GM18520 (cell line): ENCODE results near the gene PLSCR4.

Experiments used
- ATAC-seq: cut with Tn5 transposase; IDR thresholded peaks from one replicate; pipeline ENCODE4 v1.9.1; 2021; ENCODE audit not compliant: unreplicated experiment

Gene PLSCR4

GRCh38 chr3:146195030-146195429 is 55.9 kb downstream of the PLSCR4 start:
- no peak for ATAC-seq

GRCh38 chr3:146191051-146191450 is 59.9 kb downstream of the PLSCR4 start:
- no peak for ATAC-seq

GRCh38 chr3:146189519-146190173 is 61.3 kb downstream of the PLSCR4 start:
- peak; percentile 86 for ATAC-seq

GRCh38 chr3:146187334-146187950 is 63.5 kb downstream of the PLSCR4 start:
- ATAC-seq, result no peak

GRCh38 chr3:146184241-146185015 is 66.5 kb downstream of the PLSCR4 start:
- no peak for ATAC-seq

GRCh38 chr3:146181216-146181615 is 69.7 kb downstream of the PLSCR4 start:
- no peak for ATAC-seq

- no peak for ATAC-seq
Measured at GRCh38 chr3:146180376-146180775, 70.5 kb downstream of the PLSCR4 start.

GRCh38 chr3:146178006-146178689 is 72.8 kb downstream of the PLSCR4 start:
- no peak for ATAC-seq

GRCh38 chr3:146177519-146177918 is 73.4 kb downstream of the PLSCR4 start:
- no peak for ATAC-seq

- no peak for ATAC-seq
Measured at GRCh38 chr3:146177072-146177471, 73.8 kb downstream of the PLSCR4 start.

- ATAC-seq, result no peak
Measured at GRCh38 chr3:146172586-146172985, 78.3 kb downstream of the PLSCR4 start.

GRCh38 chr3:146170591-146170990 is 80.3 kb downstream of the PLSCR4 start:
- ATAC-seq, result no peak

GRCh38 chr3:146169891-146170290 is 81.0 kb downstream of the PLSCR4 start:
- ATAC-seq, result no peak

- ATAC-seq, result no peak
Measured at GRCh38 chr3:146166826-146167225, 84.1 kb downstream of the PLSCR4 start.

- ATAC-seq, result no peak
Measured at GRCh38 chr3:146166415-146166821, 84.5 kb downstream of the PLSCR4 start.

- ATAC-seq, result no peak
Measured at GRCh38 chr3:146165877-146166276, 85.0 kb downstream of the PLSCR4 start.

GRCh38 chr3:146164971-146165769 is 85.7 kb downstream of the PLSCR4 start:
- ATAC-seq, result no peak

GRCh38 chr3:146164506-146164905 is 86.4 kb downstream of the PLSCR4 start:
- ATAC-seq, result no peak

- ATAC-seq, result no peak
Measured at GRCh38 chr3:146164071-146164470, 86.8 kb downstream of the PLSCR4 start.

GRCh38 chr3:146163584-146163983 is 87.3 kb downstream of the PLSCR4 start:
- no peak for ATAC-seq

GRCh38 chr3:146162561-146162960 is 88.3 kb downstream of the PLSCR4 start:
- ATAC-seq, result no peak
